AG09309 (cell line): ENCODE measurements around the gene PLCD3.

Experiments used
- DNase-seq: peaks from one replicate; pipeline ENCODE4 v3.0.0-alpha.2; 2010; ENCODE audit warnings: low read depth
- H3K4me3 ChIP-seq: 2 replicates; pipeline ENCODE4 v1.5.1; 2011; ENCODE audit warnings: mild to moderate bottlenecking, low read depth, low read length, moderate library complexity; ENCODE audit not compliant: control insufficient read depth
- TF ChIP-seq, protein P1 (sequence below): IDR thresholded peaks from 2 replicates; pipeline ENCODE4 v1.5.1; 2011; ENCODE audit warnings: mild to moderate bottlenecking, low read depth, low read length, inconsistent platforms; ENCODE audit not compliant: insufficient read depth, control insufficient read depth; ENCODE audit errors: missing control alignments

PLCD3 gene

GRCh38 chr17:45145035-45145389 is 12.7 kb upstream of the PLCD3 start:
- TF ChIP-seq, protein P1, sequence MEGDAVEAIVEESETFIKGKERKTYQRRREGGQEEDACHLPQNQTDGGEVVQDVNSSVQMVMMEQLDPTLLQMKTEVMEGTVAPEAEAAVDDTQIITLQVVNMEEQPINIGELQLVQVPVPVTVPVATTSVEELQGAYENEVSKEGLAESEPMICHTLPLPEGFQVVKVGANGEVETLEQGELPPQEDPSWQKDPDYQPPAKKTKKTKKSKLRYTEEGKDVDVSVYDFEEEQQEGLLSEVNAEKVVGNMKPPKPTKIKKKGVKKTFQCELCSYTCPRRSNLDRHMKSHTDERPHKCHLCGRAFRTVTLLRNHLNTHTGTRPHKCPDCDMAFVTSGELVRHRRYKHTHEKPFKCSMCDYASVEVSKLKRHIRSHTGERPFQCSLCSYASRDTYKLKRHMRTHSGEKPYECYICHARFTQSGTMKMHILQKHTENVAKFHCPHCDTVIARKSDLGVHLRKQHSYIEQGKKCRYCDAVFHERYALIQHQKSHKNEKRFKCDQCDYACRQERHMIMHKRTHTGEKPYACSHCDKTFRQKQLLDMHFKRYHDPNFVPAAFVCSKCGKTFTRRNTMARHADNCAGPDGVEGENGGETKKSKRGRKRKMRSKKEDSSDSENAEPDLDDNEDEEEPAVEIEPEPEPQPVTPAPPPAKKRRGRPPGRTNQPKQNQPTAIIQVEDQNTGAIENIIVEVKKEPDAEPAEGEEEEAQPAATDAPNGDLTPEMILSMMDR, result no peak
- DNase-seq, result no peak
- H3K4me3 ChIP-seq, result no peak overlapping the region

- no peak for DNase-seq
- TF ChIP-seq, protein P1, result no peak
- H3K4me3 ChIP-seq, result peak overlapping the region; percentile 49
Observed at GRCh38 chr17:45144199-45145034, 12.1 kb upstream of the PLCD3 start.

DNA sequence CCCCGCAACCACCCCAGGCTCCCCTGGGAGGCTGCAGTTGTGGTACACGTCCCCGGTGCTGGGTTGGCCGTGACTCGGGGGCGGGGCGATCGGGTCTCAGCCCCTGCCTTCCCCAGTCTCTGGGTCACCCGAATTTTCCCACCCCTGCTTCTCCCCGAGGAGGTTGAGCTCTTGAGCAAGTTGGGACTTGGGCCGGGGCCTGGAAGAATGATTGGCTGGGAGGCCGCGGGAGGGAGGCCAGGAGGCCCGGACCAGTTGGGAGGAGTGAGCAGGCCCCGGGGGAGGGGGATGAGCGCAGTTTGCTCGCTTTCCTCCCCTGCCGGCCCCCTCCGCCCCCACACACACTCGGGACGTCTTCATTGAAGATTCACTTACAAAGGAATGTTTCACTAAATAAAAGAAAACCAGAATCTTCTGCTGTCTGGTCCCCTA is 11.5 kb upstream of the PLCD3 start:
- H3K4me3 ChIP-seq, result peak overlapping the region; percentile 49
- TF ChIP-seq, protein P1, result no peak
- peak; percentile 56 for DNase-seq

- DNase-seq, result no peak
- no peak overlapping the region for H3K4me3 ChIP-seq
- TF ChIP-seq, protein P1, result no peak
Observed at GRCh38 chr17:45143094-45143670, 10.9 kb upstream of the PLCD3 start.

- TF ChIP-seq, protein P1, result no peak
- DNase-seq, result no peak
- no peak overlapping the region for H3K4me3 ChIP-seq
Observed at GRCh38 chr17:45139533-45139920, 7.2 kb upstream of the PLCD3 start.

DNA sequence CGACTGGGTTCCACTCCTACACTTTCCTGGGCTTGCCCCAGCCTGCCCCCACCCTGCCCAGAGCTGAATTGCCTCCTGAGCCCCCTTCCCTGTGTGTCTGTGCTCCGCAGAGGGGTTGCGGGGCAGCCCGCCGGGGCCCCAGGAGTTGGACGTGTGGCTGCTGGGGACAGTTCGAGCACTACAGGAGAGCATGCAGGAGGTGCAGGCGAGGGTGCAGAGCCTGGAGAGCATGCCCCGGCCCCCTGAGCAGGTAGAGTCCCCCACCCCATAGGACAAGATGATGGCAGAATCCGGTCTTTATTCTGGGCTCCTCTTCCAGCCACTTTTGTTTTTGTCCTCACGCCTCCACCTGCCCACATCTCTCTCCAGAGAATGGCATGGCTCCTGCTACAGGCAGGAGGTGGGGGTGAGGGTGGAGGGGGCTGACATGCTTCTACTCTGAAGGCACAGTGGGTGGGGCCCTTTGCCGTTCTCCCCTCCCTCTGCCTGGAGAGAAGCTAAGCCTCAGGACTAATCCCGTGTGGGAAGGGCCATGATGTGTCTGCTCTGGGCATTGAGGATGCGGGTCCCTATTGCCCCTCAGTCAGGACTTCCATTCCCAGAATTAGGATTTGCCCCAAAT is 6.7 kb upstream of the PLCD3 start:
- H3K4me3 ChIP-seq, result no peak overlapping the region
- TF ChIP-seq, protein P1, result no peak
- DNase-seq, result no peak
